Panc1 (cell line): Measurements from ENCODE around the gene ESRRB.

Source experiments
- CTCF ChIP-seq: fragments of 450-650 bp; IDR thresholded peaks from 2 replicates; pipeline ENCODE4 v1.5.1; 2017; ENCODE audit warnings: mild to moderate bottlenecking
- POLR2AphosphoS5 ChIP-seq: IDR thresholded peaks from 2 replicates; pipeline ENCODE4 v1.6.1; 2012; ENCODE audit warnings: mild to moderate bottlenecking, low read depth, low read length, moderate library complexity
- TCF7L2 ChIP-seq: IDR thresholded peaks from 2 replicates; pipeline ENCODE4 v1.6.1; 2011; ENCODE audit warnings: mild to moderate bottlenecking, low read depth, low read length, inconsistent platforms
- TF ChIP-seq, protein P1 (sequence below), 2 experiments: IDR thresholded peaks; 2 replicates each; pipeline ENCODE4 v1.6.1; 2011 to 2012; ENCODE audit warnings: low read depth in 2 of 2, control low read depth in 1 of 2, low read length in 1 of 2, mild to moderate bottlenecking in 1 of 2, moderate library complexity in 1 of 2; ENCODE audit not compliant: insufficient read depth in 1 of 2

- TF ChIP-seq CTCF: no peak
- TF ChIP-seq POLR2AphosphoS5: no peak
- TF ChIP-seq TCF7L2: no peak
- TF ChIP-seq, protein P1, sequence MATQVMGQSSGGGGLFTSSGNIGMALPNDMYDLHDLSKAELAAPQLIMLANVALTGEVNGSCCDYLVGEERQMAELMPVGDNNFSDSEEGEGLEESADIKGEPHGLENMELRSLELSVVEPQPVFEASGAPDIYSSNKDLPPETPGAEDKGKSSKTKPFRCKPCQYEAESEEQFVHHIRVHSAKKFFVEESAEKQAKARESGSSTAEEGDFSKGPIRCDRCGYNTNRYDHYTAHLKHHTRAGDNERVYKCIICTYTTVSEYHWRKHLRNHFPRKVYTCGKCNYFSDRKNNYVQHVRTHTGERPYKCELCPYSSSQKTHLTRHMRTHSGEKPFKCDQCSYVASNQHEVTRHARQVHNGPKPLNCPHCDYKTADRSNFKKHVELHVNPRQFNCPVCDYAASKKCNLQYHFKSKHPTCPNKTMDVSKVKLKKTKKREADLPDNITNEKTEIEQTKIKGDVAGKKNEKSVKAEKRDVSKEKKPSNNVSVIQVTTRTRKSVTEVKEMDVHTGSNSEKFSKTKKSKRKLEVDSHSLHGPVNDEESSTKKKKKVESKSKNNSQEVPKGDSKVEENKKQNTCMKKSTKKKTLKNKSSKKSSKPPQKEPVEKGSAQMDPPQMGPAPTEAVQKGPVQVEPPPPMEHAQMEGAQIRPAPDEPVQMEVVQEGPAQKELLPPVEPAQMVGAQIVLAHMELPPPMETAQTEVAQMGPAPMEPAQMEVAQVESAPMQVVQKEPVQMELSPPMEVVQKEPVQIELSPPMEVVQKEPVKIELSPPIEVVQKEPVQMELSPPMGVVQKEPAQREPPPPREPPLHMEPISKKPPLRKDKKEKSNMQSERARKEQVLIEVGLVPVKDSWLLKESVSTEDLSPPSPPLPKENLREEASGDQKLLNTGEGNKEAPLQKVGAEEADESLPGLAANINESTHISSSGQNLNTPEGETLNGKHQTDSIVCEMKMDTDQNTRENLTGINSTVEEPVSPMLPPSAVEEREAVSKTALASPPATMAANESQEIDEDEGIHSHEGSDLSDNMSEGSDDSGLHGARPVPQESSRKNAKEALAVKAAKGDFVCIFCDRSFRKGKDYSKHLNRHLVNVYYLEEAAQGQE (IDR thresholded peaks at IDR 0.05; ENCODE audit: insufficient read depth in 1 of 2, low read depth in 2 of 2, low read length in 1 of 2): no peak
These were observed 123.5 kb downstream of the ESRRB start for GRCh38 chr14:76499399-76499798.
